CD4-positive, alpha-beta T cell treated with Interleukin-17A for 1 hour (primary cell): Measurements from ENCODE around the gene CHN2.

ENCODE experiments used
- DNase-seq: peaks from one replicate; pipeline ENCODE4 v3.0.0-alpha.2; 2020

Gene CHN2

DNA sequence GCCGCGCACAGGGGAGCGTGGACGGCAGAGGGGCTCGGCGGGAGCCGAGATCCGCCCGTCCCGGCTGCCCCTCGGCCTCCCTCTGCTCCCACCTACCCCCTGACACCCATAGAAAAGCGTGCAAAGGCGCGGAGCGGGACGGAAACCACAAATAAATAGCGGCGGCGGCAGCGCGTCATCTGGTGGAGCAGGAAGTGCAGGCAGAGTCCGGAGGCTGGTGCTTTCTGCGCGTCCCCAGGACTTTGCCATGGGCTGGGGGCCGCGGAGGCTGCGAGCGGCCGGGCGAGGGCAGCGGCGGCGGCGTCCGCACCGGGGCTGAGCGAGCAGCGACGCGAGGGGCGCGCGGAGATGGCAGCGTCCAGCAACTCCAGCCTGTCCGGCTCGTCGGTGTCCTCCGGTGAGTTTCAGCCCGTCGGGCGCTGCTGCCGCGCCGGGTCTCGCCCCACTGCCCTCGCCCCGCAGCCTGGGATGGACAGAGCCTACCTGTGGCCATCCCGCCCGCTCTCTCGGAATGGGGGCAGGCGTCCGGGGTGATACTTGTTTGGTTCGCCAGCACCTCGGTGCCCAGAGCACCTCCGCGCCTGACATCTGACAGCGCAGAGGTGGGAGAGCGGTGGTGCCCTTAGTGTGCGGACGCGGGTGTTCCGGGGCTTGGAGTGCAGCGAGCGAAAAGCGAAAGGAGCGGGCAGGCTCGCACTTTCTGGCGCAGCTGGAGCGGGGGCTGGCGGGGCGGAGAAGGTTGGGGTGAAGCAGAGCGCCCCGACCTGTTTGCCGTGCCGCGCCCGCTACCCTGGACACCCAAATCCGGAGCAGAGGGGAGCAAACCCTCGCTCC, at the start of gene CHN2:
TSS of gene CHN2 (plus strand) at position 182 of the 834 bp plus-strand sequence.
- DNase-seq: peak; percentile 67

GRCh38 chr7:29145553-29146056, 49.0 kb upstream of the CHN2 start:
- no peak for DNase-seq

DNA sequence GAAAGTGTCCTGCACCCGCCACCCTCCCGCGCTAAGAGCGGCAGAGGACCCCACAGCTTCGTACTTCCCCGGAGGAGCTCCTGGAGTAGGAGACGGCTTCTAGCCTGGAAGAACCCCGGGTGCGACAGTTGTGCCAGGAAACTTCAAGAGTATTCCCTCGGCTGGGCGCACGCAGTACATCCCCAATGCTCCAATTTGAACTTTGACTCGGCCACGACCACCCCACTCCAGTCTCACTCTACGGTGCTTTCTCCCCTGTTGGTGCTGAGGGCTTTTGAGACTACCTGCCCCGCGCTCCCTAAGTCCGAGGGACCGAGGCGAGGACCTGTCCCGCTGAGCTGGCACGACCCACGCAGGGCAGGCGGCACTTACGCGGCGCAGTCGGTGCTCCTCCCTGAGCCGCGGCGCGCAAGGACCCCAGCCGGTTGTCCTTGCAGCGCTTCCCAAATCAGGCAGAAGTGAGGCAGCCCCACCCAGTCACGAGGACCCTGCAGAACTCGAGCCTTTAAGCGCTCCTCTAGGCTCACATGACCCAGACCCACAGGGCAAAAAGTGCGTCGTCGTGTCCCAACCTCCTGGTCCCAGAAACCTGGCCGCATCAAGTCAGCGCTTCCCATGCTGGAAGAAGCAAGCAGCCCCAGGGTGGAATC, 48.4 kb upstream of the CHN2 start, which contains the start of gene CPVL:
TSS of gene CPVL (minus strand) at position 481 of the 650 bp plus-strand sequence. CDS start 25,476 bp downstream, outside the sequence.
- no peak for DNase-seq

DNA sequence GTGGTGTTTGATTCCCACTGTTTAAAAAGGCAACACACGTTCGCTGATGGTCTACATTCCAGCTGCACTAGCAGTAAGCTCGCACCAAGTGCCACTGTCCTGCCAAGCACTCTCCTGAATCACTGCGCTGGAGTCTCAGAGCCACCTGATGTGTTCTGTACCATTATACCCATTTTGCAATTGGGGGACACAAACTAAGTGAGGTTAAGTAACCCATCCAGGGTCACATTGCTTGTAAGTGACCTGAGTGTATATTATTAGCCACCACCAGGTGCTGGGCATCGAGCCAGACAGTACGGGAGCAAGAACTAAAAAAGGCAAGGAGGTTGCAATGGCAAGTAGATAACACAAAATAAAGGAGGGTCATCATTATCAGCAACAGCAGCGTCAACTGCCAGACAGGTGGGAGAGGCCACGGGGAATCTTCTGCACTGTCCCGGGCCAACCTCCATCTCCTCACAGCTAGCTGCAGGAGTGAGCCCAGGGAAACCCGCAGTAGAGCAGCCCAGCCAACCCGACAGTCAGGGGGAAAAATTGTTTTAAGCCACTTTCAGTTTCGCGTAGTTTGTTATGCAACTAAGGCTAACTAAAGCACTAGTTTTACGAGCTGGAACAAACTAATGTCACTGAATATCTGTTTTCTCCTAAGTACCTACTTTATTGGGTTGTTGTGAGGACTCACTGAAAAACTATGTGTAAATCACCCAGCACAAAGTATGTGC, 47.5 kb upstream of the CHN2 start:
- DNase-seq: no peak

GRCh38 chr7:29147821-29148220, 46.8 kb upstream of the CHN2 start:
- DNase-seq: no peak

DNA sequence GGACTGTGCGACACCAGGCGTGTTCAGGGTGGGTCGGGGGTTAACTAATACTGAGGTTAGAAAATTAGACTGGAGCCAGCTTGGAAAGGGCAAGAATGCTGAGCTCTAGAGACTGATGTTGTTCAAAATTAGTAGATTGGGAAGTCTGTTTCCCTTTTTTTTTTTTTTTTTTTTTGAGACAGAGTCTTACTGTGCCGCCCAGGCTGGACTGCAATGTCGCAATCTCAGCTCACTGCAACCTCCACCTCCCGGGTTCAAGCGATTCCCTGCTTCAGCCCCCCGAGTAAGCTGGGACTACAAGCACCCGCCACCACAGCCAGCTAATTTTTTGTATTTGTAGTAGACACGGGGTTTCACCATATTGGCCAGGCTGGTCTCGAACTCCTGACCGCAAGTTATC, 45.5 kb upstream of the CHN2 start:
- no peak for DNase-seq

DNA sequence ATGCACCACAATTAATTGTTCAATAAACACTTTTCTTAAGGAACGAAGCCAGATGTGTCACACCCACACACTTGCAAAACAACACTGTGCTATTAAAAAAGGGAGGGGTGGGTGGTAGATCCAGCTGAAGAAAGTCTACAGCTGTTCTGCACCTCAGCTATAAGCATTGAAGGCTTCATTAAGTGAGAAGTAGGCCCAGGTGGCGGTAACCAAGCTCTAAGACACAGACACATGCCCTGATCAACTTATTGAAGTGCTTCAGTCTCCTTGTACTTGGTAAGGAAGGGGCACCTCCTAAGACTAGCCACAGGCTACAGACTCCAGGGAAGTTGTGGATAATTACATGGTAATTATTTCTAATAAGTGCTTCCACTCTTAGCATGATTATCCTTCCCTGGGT, 43.7 kb upstream of the CHN2 start:
- DNase-seq: no peak

GRCh38 chr7:29154076-29154475, 40.5 kb upstream of the CHN2 start:
- DNase-seq: no peak

GRCh38 chr7:29156907-29157452, 37.6 kb upstream of the CHN2 start:
- DNase-seq: peak; percentile 13

GRCh38 chr7:29158795-29159423, 35.7 kb upstream of the CHN2 start:
- DNase-seq: no peak

DNA sequence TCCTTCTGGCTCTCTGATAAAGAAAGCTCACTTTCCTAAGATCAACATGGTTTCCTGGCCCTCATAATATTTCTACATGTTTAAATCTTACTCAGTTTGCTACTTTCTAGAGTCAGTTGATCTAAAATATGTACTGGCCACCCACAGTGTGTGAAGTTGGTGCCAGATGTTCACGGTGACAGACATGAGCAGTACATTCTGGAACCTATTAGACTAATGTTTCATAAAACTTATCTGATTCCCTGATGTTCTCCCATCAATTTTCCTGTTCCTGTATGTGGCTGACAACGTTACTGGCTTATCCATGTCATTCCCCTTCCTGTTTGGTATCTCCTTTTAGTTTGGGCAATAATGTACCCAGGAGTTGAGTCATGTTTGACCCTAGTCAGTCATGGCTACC, 34.5 kb upstream of the CHN2 start:
- no peak for DNase-seq

DNA sequence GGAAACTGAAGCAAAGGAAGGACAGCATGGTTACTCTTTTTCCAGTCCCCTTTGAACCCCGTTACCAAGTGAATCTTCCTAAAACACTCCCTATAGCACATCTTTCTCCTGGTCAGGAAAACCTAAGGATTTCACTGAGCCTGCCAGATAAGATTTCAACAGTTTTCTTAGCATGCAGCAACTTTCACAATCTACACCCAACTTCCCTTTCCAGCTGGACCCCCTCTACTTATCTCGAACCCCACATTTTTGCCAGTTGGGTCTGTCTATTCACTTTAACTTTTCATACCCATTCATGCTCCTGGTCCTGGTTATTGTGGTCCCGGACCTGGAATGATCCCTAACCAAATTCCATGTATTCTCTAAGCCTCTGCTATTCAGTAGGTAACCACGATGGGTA, 33.3 kb upstream of the CHN2 start:
- no peak for DNase-seq

DNA sequence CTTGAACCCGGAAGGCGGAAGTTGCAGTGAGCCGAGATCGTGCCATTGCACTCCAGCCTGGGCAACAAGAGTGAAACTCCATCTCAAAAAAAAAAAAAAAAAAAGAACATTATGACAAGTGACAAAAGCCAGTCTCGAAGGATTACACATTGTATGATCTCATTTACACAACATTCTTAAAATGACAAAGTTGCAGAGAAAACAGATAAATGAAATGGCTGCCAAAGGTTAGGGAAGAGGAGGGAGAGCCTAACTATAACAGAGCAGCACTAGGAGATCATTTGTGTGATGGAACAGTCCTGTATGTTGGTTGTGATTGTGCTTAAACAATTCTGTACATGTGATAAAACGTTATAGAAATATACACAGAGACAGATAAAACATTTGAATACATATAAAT, 32.0 kb upstream of the CHN2 start:
- no peak for DNase-seq

DNA sequence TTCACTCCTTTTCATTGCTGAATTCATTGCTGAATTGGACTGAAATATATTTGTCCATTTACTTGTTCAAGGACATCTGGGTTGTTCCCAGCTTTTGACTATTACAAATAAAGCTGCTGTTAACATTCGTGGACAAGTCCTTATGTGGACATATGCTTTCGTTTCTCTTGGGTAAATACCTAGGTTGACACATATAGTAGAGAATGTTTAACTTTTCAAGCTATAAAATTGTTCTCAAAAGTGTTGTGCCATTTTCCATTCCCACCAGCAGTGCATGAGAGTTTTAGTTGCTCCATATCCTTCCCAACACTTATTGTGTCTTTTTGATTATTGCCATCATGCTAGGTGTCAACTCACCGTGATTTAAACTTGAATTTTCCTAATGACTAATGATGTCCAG, 30.7 kb upstream of the CHN2 start:
- no peak for DNase-seq

DNA sequence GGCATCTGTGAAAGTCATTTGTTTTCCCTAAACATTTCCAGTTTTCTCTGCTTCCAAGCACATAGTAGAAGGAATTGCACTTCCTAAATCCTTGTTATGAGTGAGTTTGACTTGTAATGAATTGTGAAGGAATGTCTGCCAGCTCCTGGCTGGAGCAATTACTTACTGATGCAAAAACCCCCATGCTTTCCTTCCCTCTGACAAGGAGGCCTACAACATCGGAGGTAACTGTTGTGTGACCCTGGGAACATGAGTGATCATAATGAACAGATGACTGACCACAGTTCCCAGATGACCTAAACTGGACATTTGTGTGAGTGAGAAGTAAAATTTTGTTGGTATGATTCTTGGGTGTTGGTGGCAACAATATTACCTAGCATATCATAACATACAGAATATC, 26.9 kb upstream of the CHN2 start:
- DNase-seq: no peak

GRCh38 chr7:29170781-29171180, 23.8 kb upstream of the CHN2 start:
- no peak for DNase-seq

DNA sequence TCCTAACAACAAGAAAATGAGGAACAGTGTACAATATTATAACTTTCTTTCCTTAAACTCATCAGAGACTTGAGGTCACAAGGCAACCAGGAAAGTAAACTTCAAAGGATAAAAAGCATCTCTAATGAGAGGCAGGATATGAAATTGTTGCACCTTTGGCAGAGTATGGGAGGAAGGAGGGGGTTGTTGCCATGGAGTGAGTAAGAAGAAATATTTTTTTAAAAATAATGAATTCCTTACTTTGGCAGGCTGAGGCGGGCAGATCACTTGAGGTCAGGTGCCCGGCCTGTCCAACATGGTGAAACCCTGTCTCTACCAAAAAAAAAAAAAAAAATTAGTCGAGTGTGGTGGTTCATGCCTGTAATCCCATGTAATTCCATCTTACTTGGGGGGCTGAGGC, 21.1 kb upstream of the CHN2 start:
- no peak for DNase-seq

- DNase-seq: peak; percentile 22
Observed at GRCh38 chr7:29177963-29178600, 16.5 kb upstream of the CHN2 start.

DNA sequence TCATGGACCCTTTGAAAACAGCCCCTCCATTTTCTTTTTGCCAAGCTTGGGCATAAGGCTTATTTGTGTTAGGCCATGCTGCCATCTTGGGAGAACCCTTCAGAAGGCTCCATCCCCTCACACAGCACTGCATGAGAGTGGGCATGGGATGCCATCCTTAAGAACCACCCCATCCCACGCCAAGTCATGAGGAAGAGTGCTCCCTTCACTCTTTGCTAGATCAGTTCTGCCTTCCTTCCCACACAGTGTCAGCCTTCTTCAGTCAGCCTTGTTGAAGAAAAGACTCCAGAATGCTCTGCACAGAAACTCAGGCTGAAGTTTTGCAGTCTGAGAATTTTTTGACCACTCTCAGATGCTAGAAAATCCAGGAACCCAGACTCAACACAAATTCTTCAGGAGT, 15.5 kb upstream of the CHN2 start:
- DNase-seq: no peak

DNA sequence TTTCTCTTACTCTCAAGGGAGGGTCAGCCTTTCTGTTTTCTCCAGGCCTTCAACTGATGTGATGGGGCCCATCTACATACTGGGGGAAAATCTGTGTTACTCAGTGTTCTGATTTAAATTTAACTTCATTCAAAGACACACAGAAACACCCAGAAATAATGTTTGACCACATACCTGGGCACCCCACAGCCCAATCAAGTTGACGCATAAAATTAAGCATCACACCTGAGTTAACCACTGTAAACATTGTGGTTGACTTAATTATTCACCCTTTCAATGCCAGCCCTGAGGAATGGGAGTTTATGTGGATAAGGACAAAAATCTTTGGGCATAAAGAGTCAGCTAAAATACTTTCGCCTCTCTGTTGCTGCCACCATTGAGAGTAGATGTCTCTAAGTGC, 10.0 kb upstream of the CHN2 start:
- DNase-seq: no peak

DNA sequence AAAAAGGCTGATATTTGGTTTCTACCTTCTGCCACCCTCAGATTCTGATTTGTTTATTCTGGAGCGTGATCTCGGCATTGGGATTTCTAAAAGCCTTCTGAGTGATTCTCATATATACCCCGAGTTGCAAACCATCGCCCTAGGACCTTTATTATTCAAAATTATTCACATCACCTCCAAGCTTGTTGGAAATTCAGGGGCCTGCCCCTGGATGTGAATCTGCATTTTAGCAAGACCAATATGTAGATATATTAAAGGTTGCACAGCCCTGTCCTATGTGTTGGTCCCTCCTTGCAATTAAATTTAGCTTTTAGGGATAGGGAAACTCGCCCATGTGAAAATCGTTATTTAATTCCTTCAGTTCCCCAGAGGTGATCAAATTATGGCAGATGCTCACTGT, 9.0 kb upstream of the CHN2 start:
- no peak for DNase-seq

DNA sequence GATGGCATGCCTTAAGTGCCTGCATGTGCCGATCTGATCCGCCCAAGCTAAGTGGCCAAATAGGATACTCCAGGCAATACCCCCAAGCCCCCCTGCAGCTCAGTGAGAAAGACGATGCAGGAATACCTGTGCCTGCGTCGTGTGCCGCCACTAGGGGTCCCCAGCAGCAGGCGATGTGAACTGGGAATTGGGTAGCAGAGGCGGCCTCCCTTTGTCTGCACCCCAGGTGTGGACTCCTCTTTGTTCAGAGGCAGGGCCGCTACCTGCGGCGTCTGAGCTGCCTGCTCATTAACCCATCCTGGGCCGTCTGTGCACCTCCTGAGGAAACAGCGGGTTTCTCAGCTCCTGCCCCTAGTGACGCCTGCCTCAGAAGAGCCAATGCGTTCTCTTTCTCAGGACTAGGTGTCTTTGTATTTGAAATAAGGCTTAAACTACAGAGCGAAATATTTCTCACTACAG, 4.8 kb upstream of the CHN2 start:
- DNase-seq: peak; percentile 66
